HepG2 (cell line): ENCODE data around the gene HPDL. TPM values are rescaled to one million over a fixed set of nuclear protein-coding genes. Genes with fewer than 3 reads are reported as not detected.
A peak's percentile ranks its signal among the peaks of the same experiment; 100 is the strongest.

Experiments
- ETV5 ChIP-seq: IDR thresholded peaks from 2 replicates; pipeline ENCODE4 v1.6.1; 2018; ENCODE audit warnings: missing biosample characterization, missing genetic modification reagents, inconsistent platforms, borderline replicate concordance
- FOXO1 ChIP-seq: sonication (generic); formaldehyde crosslinking; IDR thresholded peaks from 2 replicates; pipeline ENCODE4 v1.4.0; 2020; ENCODE audit warnings: missing genetic modification reagents
- PHF20 ChIP-seq: sonication (generic); formaldehyde crosslinking; IDR thresholded peaks from 2 replicates; pipeline ENCODE4 v1.5.0; 2020; ENCODE audit warnings: mild to moderate bottlenecking, missing genetic modification reagents
- REPIN1 ChIP-seq: sonication (generic); formaldehyde crosslinking; IDR thresholded peaks from 2 replicates; pipeline ENCODE4 v1.8.0; 2022; ENCODE audit warnings: missing genetic modification reagents, low read depth, mild to moderate bottlenecking, borderline replicate concordance
- SIX1 ChIP-seq: sonication (generic); formaldehyde crosslinking; IDR thresholded peaks from 2 replicates; pipeline ENCODE4 v1.4.0; 2020; ENCODE audit warnings: missing genetic modification reagents, borderline replicate concordance
- XBP1 ChIP-seq: sonication (generic); formaldehyde crosslinking; IDR thresholded peaks from 2 replicates; pipeline ENCODE4 v1.5.0; 2020; ENCODE audit warnings: missing genetic modification reagents
- YY1 ChIP-seq: IDR thresholded peaks from 2 replicates; pipeline ENCODE4 v1.6.1; 2011; ENCODE audit warnings: low read length, low read depth, moderate library complexity, mild to moderate bottlenecking; ENCODE audit not compliant: insufficient read depth, insufficient replicate concordance
- ZFX ChIP-seq: sonication (generic); formaldehyde crosslinking; IDR thresholded peaks from 2 replicates; pipeline ENCODE4 v1.4.0; 2020; ENCODE audit warnings: mild to moderate bottlenecking, low read depth, missing genetic modification reagents, moderate library complexity
- ZFY ChIP-seq: sonication (generic); formaldehyde crosslinking; IDR thresholded peaks from 2 replicates; pipeline ENCODE4 v1.4.0; 2020; ENCODE audit warnings: missing genetic modification reagents
- ZNF317 ChIP-seq: sonication (generic); formaldehyde crosslinking; IDR thresholded peaks from 2 replicates; pipeline ENCODE4 v1.5.0; 2020; ENCODE audit warnings: mild to moderate bottlenecking, missing genetic modification reagents
- ZNF501 ChIP-seq: sonication (generic); formaldehyde crosslinking; IDR thresholded peaks from 2 replicates; pipeline ENCODE4 v1.5.1; 2020; ENCODE audit warnings: mild to moderate bottlenecking, moderate library complexity, missing genetic modification reagents
- ZNF614 ChIP-seq: IDR thresholded peaks from 2 replicates; pipeline ENCODE4 v1.6.1; 2018; ENCODE audit warnings: missing biosample characterization, missing genetic modification reagents, inconsistent platforms, borderline replicate concordance
- ZNF644 ChIP-seq: IDR thresholded peaks from 2 replicates; pipeline ENCODE4 v1.6.1; 2016; ENCODE audit warnings: low read depth
- ZNF792 ChIP-seq: IDR thresholded peaks from 2 replicates; pipeline ENCODE4 v1.6.1; 2016
- polyA plus RNA-seq, 8 experiments: library from polyadenylated mRNA; depleted of rRNA in 3 of 8; stranded (reverse) in 7 of 8; unstranded in 1 of 8; fragments of >200 nt; fragmentation: Illumina TruSeq in 4 of 8; extraction: Trizol in 4 of 8; gene quantifications; 2 replicates each; pipeline versions ENCODE4 v1.2.1 to v1.2.3, GENCODE V29; 2011 to 2016; ENCODE audit warnings: low read depth in 4 of 8, missing spikeins in 1 of 8, mixed read lengths in 1 of 8; ENCODE audit not compliant: insufficient read depth in 1 of 8
- total RNA-seq, 5 experiments: library from RNA; depleted of rRNA; stranded (reverse); fragments of >200 nt; fragmentation: Illumina TruSeq; extraction: Trizol; gene quantifications; 2 replicates each; pipeline ENCODE4 v1.2.3, GENCODE V29; 2016; ENCODE audit warnings: low read depth in 1 of 5
- TF ChIP-seq, protein P1 (sequence below): IDR thresholded peaks from 2 replicates; pipeline ENCODE4 v1.4.0; 2020; ENCODE audit warnings: mild to moderate bottlenecking, missing genetic modification reagents
- TF ChIP-seq, protein P2 (sequence below): sonication (generic); formaldehyde crosslinking; IDR thresholded peaks from 2 replicates; pipeline ENCODE4 v1.5.0; 2020; ENCODE audit warnings: mild to moderate bottlenecking, missing genetic modification reagents, borderline replicate concordance

HPDL gene
- total and polyA plus RNA-seq, 2 of the 13 experiments (the other 11 are each of a cell fraction or from before 2014, with no cell fraction given): not detected

DNA sequence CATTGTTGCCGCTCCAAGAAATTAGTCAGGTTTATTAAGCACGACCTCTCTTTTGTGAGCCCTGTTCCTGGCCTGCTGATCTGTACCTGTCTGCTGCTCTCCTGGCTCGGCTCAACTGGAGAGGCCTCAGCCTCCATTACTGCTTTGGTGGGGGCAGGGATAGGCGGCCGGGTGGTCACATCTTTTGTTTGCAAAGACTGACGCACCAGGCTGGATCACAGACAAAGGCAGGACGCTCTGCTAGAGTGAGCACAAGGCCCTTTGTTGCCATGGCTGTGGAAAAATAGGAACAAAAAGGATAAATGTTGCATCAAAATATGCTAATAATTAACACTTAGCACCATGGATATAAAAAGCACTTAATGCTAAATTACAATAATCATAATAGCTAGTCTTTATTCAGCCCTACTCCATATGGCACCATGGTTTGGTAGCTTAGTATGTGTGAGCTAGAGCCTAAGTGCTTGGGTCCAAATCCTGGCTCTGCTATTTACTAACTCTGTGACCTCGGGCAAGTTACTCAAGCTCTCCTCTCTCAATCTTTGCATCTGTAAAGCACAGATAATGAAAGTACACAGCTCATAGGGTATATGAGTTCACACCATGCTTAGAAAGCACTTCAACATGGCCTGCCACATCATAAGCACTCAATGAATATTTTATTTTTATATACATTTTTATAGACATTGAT, 28.9 kb upstream of the HPDL start (continued):
- TF ChIP-seq REPIN1 (CRISPR knock-in tag) (peak; percentile 58; the same call in 1 of the 2 replicates), ZNF614 (CRISPR knock-in tag) (0 out of 2 replicates have a peak, but pooled peaks have one; percentile 17), PHF20 (CRISPR knock-in tag) (0 out of 2 replicates have a peak, but pooled peaks have one; percentile 14), ZFY (peak; percentile 39; the same call in 1 of the 2 replicates), XBP1 (CRISPR knock-in tag) (no peak), SIX1 (CRISPR knock-in tag) (no peak), YY1 (peak; percentile 76), ZNF792 (CRISPR knock-in tag) (peak; percentile 34), ZFX (CRISPR knock-in tag) (peak; percentile 28; the same call in 1 of the 2 replicates), ETV5 (CRISPR knock-in tag) (no peak), FOXO1 (CRISPR knock-in tag) (peak; percentile 74), ZNF501 (CRISPR knock-in tag) (0 out of 2 replicates have a peak, but pooled peaks have one; percentile 30), ZNF644 (CRISPR knock-in tag) (peak; percentile 61; the same call in 1 of the 2 replicates), ZNF317 (CRISPR knock-in tag) (peak; percentile 57; the same call in 1 of the 2 replicates)
- TF ChIP-seq, protein P1, sequence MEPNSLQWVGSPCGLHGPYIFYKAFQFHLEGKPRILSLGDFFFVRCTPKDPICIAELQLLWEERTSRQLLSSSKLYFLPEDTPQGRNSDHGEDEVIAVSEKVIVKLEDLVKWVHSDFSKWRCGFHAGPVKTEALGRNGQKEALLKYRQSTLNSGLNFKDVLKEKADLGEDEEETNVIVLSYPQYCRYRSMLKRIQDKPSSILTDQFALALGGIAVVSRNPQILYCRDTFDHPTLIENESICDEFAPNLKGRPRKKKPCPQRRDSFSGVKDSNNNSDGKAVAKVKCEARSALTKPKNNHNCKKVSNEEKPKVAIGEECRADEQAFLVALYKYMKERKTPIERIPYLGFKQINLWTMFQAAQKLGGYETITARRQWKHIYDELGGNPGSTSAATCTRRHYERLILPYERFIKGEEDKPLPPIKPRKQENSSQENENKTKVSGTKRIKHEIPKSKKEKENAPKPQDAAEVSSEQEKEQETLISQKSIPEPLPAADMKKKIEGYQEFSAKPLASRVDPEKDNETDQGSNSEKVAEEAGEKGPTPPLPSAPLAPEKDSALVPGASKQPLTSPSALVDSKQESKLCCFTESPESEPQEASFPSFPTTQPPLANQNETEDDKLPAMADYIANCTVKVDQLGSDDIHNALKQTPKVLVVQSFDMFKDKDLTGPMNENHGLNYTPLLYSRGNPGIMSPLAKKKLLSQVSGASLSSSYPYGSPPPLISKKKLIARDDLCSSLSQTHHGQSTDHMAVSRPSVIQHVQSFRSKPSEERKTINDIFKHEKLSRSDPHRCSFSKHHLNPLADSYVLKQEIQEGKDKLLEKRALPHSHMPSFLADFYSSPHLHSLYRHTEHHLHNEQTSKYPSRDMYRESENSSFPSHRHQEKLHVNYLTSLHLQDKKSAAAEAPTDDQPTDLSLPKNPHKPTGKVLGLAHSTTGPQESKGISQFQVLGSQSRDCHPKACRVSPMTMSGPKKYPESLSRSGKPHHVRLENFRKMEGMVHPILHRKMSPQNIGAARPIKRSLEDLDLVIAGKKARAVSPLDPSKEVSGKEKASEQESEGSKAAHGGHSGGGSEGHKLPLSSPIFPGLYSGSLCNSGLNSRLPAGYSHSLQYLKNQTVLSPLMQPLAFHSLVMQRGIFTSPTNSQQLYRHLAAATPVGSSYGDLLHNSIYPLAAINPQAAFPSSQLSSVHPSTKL (CRISPR knock-in tag): peak; percentile 65
- TF ChIP-seq, protein P2, sequence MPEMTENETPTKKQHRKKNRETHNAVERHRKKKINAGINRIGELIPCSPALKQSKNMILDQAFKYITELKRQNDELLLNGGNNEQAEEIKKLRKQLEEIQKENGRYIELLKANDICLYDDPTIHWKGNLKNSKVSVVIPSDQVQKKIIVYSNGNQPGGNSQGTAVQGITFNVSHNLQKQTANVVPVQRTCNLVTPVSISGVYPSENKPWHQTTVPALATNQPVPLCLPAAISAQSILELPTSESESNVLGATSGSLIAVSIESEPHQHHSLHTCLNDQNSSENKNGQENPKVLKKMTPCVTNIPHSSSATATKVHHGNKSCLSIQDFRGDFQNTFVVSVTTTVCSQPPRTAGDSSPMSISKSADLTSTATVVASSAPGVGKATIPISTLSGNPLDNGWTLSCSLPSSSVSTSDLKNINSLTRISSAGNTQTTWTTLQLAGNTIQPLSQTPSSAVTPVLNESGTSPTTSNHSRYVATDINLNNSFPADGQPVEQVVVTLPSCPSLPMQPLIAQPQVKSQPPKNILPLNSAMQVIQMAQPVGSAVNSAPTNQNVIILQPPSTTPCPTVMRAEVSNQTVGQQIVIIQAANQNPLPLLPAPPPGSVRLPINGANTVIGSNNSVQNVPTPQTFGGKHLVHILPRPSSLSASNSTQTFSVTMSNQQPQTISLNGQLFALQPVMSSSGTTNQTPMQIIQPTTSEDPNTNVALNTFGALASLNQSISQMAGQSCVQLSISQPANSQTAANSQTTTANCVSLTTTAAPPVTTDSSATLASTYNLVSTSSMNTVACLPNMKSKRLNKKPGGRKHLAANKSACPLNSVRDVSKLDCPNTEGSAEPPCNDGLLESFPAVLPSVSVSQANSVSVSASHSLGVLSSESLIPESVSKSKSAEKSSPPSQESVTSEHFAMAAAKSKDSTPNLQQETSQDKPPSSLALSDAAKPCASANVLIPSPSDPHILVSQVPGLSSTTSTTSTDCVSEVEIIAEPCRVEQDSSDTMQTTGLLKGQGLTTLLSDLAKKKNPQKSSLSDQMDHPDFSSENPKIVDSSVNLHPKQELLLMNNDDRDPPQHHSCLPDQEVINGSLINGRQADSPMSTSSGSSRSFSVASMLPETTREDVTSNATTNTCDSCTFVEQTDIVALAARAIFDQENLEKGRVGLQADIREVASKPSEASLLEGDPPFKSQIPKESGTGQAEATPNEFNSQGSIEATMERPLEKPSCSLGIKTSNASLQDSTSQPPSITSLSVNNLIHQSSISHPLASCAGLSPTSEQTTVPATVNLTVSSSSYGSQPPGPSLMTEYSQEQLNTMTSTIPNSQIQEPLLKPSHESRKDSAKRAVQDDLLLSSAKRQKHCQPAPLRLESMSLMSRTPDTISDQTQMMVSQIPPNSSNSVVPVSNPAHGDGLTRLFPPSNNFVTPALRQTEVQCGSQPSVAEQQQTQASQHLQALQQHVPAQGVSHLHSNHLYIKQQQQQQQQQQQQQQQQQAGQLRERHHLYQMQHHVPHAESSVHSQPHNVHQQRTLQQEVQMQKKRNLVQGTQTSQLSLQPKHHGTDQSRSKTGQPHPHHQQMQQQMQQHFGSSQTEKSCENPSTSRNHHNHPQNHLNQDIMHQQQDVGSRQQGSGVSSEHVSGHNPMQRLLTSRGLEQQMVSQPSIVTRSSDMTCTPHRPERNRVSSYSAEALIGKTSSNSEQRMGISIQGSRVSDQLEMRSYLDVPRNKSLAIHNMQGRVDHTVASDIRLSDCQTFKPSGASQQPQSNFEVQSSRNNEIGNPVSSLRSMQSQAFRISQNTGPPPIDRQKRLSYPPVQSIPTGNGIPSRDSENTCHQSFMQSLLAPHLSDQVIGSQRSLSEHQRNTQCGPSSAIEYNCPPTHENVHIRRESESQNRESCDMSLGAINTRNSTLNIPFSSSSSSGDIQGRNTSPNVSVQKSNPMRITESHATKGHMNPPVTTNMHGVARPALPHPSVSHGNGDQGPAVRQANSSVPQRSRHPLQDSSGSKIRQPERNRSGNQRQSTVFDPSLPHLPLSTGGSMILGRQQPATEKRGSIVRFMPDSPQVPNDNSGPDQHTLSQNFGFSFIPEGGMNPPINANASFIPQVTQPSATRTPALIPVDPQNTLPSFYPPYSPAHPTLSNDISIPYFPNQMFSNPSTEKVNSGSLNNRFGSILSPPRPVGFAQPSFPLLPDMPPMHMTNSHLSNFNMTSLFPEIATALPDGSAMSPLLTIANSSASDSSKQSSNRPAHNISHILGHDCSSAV (CRISPR knock-in tag): no peak
